GM18499 (cell line): ENCODE data around the gene APBB3.
A peak's percentile ranks its signal among the peaks of the same experiment; 100 is the strongest.

ENCODE experiments used
- ATAC-seq: cut with Tn5 transposase; IDR thresholded peaks from one replicate; pipeline ENCODE4 v1.9.1; 2021; ENCODE audit warnings: moderate number of reproducible peaks; ENCODE audit not compliant: insufficient read depth, unreplicated experiment

The APBB3 gene

DNA sequence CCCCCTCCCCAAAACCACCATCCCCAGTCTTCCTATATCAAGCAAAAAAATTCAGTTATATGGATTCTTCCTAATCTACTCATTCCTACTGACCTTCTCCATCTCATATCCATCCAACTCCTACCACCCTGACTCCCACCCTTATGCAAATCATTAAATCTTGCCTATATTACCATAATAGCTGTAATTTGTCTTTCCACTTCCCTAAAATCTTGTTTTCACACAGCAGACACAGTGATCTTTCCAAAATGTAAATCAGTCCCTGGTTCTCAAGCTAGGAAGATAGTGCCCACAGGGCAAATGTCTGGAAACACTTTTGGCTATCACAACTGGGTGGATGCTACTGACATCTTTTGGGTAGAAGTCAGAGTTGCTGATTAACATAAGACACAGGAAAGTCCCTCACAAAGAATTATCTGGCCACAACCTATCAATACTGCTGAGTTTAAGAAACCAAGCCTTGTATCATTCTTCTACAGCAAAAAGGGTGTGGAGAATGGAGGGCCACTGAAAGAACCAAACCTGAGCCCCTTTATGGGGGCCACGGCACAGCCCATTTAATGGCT is 8.6 kb downstream of the APBB3 start:
- ATAC-seq: no peak

DNA sequence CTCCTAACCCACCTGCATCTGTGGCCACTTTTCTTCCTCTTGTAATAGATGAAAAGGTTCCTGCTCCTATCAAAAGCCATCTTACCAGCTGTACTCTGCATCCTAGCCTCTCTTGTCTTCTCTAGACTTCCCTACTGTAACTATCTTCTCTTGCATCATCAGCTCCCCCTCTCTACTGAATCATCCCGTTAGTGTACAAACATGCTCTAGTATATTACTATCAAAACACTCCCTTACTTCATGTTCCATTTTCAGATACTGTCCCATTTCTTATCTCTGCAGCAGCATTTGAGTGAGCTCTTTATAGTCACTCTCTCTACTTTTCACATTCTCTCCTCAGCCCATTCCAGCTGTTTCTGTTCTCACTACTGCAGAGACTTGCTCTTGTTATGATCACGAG is 9.9 kb downstream of the APBB3 start:
- no peak for ATAC-seq

DNA sequence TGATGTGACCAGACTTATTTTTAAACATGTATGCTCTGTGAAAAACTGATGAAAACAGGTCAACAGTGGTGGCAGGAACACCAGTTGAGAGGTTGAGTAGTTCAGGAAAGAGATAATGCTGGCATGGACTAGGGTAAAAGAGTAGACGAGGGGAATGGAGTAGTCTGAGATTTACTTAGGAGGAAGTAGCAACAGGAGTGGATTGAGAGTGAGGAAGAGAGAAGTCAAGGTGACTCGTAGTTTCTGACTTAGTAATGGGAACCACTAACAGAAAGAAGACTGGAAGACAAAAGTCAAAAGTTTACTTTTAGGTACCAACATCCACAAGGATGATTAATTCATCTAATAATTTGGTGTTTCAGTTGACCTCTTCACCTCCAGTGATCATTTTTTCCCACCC is 10.7 kb downstream of the APBB3 start:
- no peak for ATAC-seq

DNA sequence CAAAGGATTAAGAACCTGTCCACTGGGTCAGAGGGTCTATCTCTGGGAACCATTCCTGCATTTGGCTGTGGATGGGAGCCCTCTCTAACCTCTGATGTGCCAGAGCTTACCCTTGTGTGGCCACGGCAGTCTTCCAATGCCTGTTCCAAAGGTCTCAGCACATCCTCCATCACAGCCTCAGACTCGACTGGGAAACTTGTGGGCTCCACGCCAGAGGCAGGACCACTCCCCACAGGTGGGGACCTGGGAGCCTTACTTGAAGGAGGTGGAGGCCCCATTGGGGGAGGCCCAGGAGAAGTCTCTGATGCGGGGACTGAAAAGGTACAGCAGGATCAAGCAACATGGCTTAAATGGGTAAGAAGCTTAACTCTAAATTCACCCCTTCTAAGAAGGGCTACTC is 12.5 kb downstream of the APBB3 start:
- no peak for ATAC-seq

DNA sequence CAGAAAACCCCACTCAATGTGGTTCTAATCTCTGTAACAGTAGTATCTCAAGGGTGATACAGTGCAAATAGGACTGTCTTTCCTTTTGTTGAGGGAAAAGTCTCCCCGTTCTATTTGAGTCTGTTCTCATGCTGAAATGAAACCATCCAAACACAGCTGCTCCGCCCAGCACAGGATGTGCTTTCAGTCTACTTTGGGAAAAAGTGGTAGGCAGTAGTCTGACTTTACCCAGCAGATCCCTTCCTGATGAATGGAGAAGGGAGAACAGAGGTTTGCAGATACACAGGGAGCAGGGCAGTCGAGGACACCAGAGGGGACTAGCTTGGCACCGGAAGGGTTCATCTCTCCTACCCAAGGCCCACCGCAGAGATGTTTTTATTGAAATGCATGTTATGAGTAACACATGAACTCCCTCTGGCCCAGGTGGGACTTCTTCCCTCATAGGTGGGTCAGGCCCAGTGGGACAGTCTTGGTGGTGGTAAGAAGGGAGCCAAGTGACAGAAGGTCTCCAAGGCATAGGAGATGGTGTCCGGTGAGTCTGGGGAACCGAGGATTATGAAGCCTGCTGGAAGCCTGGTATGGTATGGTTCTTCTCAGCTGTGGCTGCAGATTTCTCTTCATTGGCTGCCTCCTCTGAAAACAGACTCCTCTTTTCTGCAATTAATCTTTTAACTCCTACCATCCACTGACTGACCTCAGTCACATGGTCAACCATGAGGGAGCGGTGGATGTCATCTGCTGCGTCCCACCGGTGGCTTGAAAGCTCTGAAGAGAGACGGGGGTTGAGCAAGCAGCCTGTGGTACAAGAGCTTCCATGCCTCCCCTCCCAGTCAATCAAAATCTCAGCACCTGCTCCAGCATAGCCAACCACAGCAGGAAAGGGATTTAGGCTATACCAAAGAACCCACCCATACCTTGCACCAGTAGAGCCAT is 14.0 kb downstream of the APBB3 start:
- ATAC-seq: no peak

DNA sequence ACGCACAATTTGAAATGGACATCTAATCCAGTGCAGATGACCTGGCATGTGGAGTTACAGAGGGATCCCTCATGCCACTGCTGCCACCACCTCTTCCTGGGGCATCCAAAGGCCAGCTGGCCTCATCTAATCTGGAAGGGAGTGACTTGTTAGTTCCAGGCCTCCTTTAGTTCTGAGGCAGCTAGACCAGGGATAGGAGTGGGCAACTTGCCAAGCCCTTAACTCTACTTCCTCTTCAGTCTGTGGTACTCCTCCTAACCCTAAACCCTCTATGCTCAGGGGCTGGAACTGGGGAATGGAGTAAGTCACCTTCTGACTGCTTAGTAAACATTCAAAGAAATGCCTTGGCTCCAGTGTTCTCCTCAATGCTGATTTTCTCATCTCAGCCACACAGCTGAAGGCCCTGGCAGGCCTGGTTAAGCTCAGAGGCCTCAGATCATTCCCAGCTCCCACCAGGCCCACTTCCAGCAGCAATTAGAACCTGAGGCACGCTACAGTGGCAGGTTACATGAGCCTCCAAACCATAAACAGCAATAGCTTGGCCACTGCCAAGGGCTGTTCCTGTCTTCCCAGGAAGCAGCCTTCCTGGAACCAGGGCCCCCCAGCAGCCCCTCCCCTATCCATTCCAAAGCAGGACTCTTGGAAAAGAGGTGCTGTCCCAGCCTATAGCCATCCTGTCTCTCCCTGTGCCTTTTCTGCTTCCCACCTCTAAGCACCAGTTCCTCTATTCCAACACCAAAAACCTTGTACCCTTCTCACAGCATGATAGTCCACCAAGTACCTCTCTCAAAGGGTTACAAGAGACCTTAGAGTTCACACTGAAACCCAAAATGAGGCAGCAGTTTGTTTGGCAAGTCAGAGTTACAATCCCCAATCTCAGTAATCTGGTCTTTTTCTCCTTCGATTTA is 14.9 kb downstream of the APBB3 start:
- ATAC-seq: no peak

DNA sequence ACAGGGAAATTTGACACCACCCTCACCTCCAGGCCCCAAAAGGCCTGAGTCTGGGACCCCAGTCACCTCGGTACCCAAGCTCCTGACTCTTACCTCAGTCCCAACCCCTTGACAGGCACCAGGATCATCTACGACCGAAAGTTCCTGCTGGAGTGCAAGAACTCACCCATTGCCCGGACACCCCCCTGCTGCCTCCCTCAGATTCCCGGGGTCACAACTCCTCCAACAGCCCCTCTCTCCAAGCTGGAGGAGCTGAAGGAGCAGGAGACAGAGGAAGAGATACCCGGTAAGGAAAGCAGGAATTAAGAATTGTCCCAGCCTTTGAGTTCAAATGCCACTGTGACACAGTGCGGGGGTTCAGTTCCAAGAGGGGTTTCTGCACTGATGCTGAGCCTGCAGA is 15.6 kb downstream of the APBB3 start:
- ATAC-seq: no peak

DNA sequence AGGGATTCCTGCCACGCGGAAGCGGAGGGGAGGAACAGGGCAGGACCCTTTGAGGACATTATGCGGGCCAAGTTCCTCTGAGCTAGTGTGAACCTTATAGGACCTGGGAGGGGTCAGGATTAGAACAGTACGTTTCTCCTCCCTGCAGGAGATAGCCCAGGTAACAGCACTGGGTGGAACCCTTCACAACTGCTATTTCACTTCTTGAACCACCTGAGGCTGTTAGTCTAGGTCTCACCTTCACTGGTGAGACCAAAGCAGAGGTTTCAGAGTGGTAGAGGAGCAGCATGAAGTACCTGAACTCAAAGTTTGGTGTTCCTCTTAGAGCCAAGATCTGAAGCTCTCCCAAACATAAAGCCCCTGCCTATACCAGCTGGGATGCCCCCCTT is 16.1 kb downstream of the APBB3 start:
- ATAC-seq: no peak

DNA sequence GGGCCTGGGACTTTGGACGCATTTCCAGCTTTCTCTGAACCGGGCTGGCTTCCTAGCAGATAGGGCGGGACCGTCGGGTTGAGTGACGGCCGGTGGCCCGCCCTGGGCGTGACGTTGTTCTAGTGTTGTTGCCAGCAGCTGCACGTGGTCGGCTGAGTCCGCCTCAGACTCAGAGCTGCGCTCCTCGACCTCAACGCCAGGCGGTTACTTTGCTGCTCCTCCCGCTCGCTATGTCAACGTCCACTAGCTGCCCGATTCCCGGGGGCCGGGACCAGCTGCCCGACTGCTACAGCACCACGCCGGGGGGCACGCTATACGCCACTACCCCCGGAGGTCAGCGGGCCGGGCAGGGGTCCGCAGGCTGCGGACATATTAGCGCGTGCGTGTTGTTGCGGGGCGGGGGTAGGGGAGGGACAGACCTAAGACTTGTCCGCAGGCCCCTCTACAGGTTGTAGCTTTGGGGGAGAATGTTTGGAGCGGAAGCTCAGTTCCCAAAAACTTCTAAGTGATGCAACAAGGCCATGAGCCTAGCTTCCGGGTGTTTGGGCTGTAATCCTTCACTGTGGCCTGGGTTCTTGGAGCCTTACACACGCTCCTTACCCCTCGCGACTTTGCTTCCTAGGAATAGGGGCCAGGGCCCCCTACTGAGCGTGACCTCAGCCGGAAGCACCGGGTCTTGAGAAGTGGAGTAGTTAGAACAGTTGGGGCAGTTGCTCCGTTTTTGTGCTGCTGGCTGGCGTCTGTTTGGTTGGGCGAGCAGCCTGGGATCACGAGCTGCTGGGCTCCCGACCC is 16.7 kb downstream of the APBB3 start, which contains the start of gene EIF4EBP3:
Gene EIF4EBP3 (plus strand): TSS at position 155 of the 792 bp plus-strand sequence. CDS start 76 bp downstream, at position 231.
- ATAC-seq: peak; percentile 94

DNA sequence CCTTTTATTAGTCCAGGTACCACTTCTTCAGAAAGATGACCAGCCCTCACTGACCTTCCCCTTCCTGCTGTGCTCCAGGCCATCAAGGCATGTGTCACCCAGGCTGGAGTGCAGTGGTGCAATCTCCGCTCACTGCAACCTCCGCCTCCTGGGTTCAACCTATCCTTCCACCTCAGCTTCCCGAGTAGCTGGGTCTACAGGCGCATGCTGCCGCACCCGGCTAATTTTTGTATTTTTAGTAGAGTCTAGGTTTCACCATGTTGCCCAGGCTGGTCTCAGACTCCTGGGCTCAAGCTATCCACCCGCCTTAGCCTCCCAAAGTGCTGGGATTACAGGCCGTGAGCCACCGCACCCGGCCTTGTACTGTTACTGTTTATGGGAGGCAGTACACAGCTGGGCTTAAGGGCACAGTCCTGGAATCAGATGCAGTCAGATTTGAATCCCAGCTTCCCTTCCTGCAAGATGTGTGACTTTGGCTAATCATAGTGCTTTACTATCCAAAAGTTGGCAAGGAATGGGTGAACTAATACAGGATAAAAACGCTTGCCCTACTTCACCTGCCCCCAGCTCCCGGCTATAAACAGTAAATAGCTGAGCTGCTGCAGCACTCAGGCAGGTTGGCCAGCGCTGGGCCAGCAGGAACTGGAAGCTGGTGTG is 17.4 kb downstream of the APBB3 start:
- peak; percentile 3 for ATAC-seq

DNA sequence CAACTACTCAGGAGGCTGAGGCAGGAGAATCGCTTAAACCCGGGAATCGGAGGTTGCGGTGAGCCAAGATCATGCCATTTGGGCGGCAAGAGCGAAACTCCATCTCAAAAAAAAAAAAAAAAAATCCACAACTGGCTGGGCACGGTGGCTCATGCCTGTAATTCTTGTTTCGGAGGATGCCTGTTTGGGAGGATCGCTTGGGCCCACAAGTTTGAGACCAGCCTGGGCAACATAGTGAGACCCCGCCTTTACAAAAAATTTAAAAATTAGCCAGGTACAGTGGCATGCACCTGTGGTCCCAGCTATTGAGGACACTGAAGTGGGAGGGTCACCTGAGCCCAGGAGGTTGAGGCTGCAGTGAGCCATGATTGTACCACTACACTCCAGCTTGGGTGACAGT is 18.8 kb downstream of the APBB3 start:
- no peak for ATAC-seq

DNA sequence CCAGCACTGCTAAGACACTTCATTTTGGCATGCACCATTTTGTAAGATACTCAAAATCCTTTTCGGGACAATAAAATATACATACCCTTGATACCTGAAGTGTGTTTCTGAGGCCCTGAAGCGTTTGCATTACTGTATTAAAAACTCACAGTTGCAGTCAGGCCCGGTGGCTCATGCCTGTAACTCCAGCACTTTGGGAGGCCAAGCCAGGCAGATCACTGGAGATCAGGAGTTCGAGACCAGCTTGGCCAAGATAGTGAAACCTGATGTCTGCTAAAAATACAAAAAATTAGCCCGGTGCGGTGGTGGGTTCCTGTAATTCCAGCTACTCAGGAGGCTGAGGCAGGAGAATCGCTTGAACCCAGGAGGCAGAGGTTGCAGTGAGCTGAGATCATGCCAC is 19.4 kb downstream of the APBB3 start:
- no peak for ATAC-seq

DNA sequence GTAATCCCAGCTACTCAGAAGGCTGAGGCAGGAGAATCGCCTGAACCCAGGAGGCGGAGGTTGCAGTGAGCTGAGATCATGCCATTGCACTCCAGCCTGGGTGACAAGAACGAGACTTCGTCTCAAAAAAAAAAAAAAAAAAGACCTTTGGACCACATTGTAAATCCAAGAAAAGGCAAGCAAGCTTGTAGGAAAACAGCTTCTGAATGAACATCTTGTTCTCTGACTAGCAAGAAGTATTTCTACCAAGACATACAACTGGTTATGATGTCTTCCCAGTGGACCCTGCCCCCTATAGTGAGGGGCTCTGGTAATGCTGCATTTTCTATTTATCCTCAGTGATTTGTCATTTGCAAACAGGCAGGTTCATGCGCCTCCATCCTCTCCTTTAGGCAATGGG is 21.4 kb downstream of the APBB3 start:
- no peak for ATAC-seq

DNA sequence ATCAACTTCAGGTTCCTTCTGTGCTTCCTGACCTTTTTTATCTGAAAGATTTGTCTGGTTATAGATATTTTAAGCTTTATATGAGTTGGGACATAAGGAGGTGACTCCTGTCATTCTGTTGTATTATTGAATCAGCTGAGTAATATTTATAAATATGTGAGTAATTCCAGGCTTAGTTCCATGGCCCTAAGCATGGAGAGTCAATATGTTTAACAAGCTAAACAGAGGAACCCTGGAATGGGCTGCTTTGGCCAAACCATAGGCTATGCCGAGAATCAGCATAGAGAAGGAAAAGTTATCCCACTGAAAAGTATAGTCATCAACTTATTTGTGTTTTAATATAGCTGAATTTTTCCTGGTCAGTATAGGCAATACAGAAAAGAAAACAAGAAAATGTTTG is 24.2 kb downstream of the APBB3 start:
- ATAC-seq: no peak

DNA sequence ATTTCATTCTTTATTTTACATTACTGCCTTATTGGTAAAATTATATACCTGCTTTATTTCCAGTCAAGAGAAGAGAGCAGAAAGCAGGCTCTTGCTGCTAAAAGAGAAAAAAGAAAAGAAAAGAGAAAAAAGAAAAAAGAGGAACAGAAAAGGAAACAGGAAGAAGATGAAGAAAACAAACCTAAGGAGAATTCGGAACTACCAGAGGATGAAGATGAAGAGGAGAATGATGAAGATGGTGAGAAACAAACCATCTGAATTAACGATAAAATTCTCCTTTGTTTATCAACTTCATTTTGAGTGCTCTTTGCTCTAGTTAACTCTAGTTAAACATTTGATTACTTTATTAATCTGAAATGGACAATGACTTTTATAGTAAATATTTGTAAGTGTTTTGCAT is 40.4 kb downstream of the APBB3 start:
- ATAC-seq: no peak

DNA sequence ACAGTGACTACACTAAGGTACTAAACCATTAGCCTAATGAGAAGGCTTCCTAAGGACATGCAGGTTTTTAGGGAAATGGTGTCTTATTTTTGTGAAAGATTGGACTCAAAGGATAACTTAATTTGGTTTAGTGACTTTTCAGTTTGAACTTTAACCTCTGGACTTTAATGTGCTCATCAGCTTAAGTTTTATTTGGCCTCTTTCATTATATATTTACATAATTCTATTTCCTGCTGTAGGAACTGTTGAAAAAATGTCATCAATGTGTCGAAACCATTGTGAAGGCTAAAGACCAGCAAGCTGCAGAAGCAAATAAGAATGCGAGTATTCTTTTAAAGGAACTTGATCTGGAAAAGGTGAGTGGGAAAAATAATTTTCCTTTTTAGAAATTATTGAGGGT is 51.3 kb downstream of the APBB3 start:
- ATAC-seq: no peak

DNA sequence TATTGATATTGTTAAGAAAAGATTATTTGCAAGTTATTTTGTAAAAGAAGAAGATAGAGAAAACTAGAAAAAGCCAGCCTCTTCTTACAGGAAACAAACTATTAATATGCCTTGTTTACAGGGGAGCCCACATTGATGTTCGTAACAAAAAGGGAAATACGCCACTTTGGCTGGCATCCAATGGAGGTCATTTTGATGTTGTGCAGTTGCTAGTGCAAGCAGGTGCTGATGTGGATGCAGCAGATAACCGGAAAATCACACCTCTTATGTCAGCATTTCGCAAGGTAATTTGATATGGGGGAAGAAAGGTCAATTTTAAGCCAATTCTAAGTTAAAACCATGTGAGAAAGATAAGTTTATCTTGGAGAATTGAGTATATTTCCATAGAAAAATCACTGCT is 54.5 kb downstream of the APBB3 start:
- ATAC-seq: no peak
